ENCODE data around the gene DHRSX.

Gene DHRSX

GRCh38 chrX:2445662-2446623 is 54.8 kb downstream of the DHRSX start:
- no peak for DNase-seq (ENCODE audit: low read depth, low spot score)
- Histone ChIP-seq H3K36me3 (ENCODE audit: insufficient read depth, insufficient read length, low read length) (no peaks in the 10 kb centered on the region), H3K9me3 (ENCODE audit: insufficient read depth, low read length) (no peaks in the 10 kb centered on the region; the same call in 1 of the 2 replicates), H3K4me3 (ENCODE audit: insufficient read length, low read depth) (no peak overlapping the region), H3K4me1 (ENCODE audit: insufficient read depth, insufficient read length) (no peaks in the 10 kb centered on the region), H3K9ac (ENCODE audit: insufficient read length, low read depth) (no peak overlapping the region), H3K27me3 (ENCODE audit: insufficient read depth, insufficient read length) (no peaks in the 10 kb centered on the region)
- TF ChIP-seq SUZ12 (IDR thresholded peaks at IDR 0.05; ENCODE audit: extremely low read depth, insufficient read depth, insufficient read length): no peak
- TF ChIP-seq ZNF274 (IDR thresholded peaks at IDR 0.05; ENCODE audit: low read depth, low read length): no peak
- no peak for TF ChIP-seq YY1 (IDR thresholded peaks at IDR 0.05; ENCODE audit: insufficient read depth, insufficient read length)

- H3K9ac ChIP-seq (ENCODE audit: insufficient read length, low read depth): no peak overlapping the region
- no peaks in the 10 kb centered on the region for H3K27me3 ChIP-seq (ENCODE audit: insufficient read depth, insufficient read length)
- H3K9me3 ChIP-seq (ENCODE audit: insufficient read depth, low read length): peaks cover 12% of the 10 kb centered on the region
- H3K36me3 ChIP-seq (ENCODE audit: insufficient read depth, insufficient read length, low read length): no peaks in the 10 kb centered on the region
- H3K4me1 ChIP-seq (ENCODE audit: insufficient read depth, insufficient read length): no peaks in the 10 kb centered on the region
- no peak for DNase-seq (ENCODE audit: low read depth, low spot score)
- H3K4me3 ChIP-seq (ENCODE audit: insufficient read length, low read depth): no peak overlapping the region
- TF ChIP-seq SUZ12 (IDR thresholded peaks at IDR 0.05; ENCODE audit: extremely low read depth, insufficient read depth, insufficient read length) (no peak), ZNF274 (IDR thresholded peaks at IDR 0.05; ENCODE audit: low read depth, low read length) (no peak), YY1 (IDR thresholded peaks at IDR 0.05; ENCODE audit: insufficient read depth, insufficient read length) (no peak)
These were observed 58.1 kb downstream of the DHRSX start for GRCh38 chrX:2442694-2443093.

- TF ChIP-seq ZNF274 (IDR thresholded peaks at IDR 0.05; ENCODE audit: low read depth, low read length) (no peak), SUZ12 (IDR thresholded peaks at IDR 0.05; ENCODE audit: extremely low read depth, insufficient read depth, insufficient read length) (no peak), YY1 (IDR thresholded peaks at IDR 0.05; ENCODE audit: insufficient read depth, insufficient read length) (no peak)
- Histone ChIP-seq H3K9ac (ENCODE audit: insufficient read length, low read depth) (no peak overlapping the region), H3K36me3 (ENCODE audit: insufficient read depth, insufficient read length, low read length) (no peaks in the 10 kb centered on the region), H3K4me1 (ENCODE audit: insufficient read depth, insufficient read length) (no peaks in the 10 kb centered on the region), H3K27me3 (ENCODE audit: insufficient read depth, insufficient read length) (no peaks in the 10 kb centered on the region), H3K4me3 (ENCODE audit: insufficient read length, low read depth) (no peak overlapping the region), H3K9me3 (ENCODE audit: insufficient read depth, low read length) (peaks cover 12% of the 10 kb centered on the region)
- no peak for DNase-seq (ENCODE audit: low read depth, low spot score)
These were observed 59.3 kb downstream of the DHRSX start for GRCh38 chrX:2441466-2441865.

DNA sequence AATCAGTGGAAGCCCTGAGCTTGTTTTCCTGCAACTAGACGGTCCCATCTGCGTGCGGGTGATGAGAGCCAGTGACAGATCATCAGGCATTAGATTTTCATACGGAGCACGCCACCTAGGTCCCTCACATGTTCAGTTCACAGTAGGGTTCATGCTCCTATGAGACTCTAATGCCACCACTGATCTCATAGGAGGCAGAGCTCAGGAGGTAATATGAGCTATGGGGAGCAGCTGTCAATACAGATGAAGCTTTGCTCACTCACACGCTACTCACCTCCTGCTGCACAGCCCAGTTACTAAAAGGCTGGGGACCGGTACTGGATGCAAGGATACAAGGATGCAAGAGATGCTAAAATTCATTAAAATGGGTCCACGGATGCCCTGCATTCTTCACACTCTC is 61.2 kb downstream of the DHRSX start:
- Histone ChIP-seq H3K27me3 (ENCODE audit: insufficient read depth, insufficient read length) (no peaks in the 10 kb centered on the region), H3K9ac (ENCODE audit: insufficient read length, low read depth) (no peak overlapping the region), H3K9me3 (ENCODE audit: insufficient read depth, low read length) (peaks cover 12% of the 10 kb centered on the region), H3K36me3 (ENCODE audit: insufficient read depth, insufficient read length, low read length) (no peaks in the 10 kb centered on the region), H3K4me1 (ENCODE audit: insufficient read depth, insufficient read length) (no peaks in the 10 kb centered on the region), H3K4me3 (ENCODE audit: insufficient read length, low read depth) (no peak overlapping the region)
- no peak for DNase-seq (ENCODE audit: low read depth, low spot score)
- TF ChIP-seq SUZ12 (IDR thresholded peaks at IDR 0.05; ENCODE audit: extremely low read depth, insufficient read depth, insufficient read length): no peak
- no peak for TF ChIP-seq YY1 (IDR thresholded peaks at IDR 0.05; ENCODE audit: insufficient read depth, insufficient read length)
- TF ChIP-seq ZNF274 (IDR thresholded peaks at IDR 0.05; ENCODE audit: low read depth, low read length): no peak

- Histone ChIP-seq H3K9me3 (ENCODE audit: insufficient read depth, low read length) (peaks cover 12% of the 10 kb centered on the region), H3K27me3 (ENCODE audit: insufficient read depth, insufficient read length) (no peaks in the 10 kb centered on the region), H3K4me3 (ENCODE audit: insufficient read length, low read depth) (no peak overlapping the region), H3K4me1 (ENCODE audit: insufficient read depth, insufficient read length) (no peaks in the 10 kb centered on the region), H3K9ac (ENCODE audit: insufficient read length, low read depth) (no peak overlapping the region), H3K36me3 (ENCODE audit: insufficient read depth, insufficient read length, low read length) (no peaks in the 10 kb centered on the region)
- no peak for TF ChIP-seq SUZ12 (IDR thresholded peaks at IDR 0.05; ENCODE audit: extremely low read depth, insufficient read depth, insufficient read length)
- no peak for DNase-seq (ENCODE audit: low read depth, low spot score)
These were observed 65.3 kb downstream of the DHRSX start for GRCh38 chrX:2435465-2435864.

- no peak for DNase-seq (ENCODE audit: low read depth, low spot score)
- TF ChIP-seq SUZ12 (IDR thresholded peaks at IDR 0.05; ENCODE audit: extremely low read depth, insufficient read depth, insufficient read length) (no peak), ZNF274 (IDR thresholded peaks at IDR 0.05; ENCODE audit: low read depth, low read length) (no peak), YY1 (IDR thresholded peaks at IDR 0.05; ENCODE audit: insufficient read depth, insufficient read length) (no peak)
- Histone ChIP-seq H3K9ac (ENCODE audit: insufficient read length, low read depth) (no peak overlapping the region), H3K36me3 (ENCODE audit: insufficient read depth, insufficient read length, low read length) (no peaks in the 10 kb centered on the region), H3K27me3 (ENCODE audit: insufficient read depth, insufficient read length) (no peaks in the 10 kb centered on the region), H3K4me3 (ENCODE audit: insufficient read length, low read depth) (no peak overlapping the region), H3K4me1 (ENCODE audit: insufficient read depth, insufficient read length) (no peaks in the 10 kb centered on the region), H3K9me3 (ENCODE audit: insufficient read depth, low read length) (peaks cover 4% of the 10 kb centered on the region)
These were observed 66.3 kb downstream of the DHRSX start for GRCh38 chrX:2434270-2435163.
